HG03558 (cell line): ENCODE data around the gene MADD.
A peak's percentile ranks its signal among the peaks of the same experiment; 100 is the strongest.

ENCODE experiments used
- ATAC-seq: cut with Tn5 transposase; IDR thresholded peaks from one replicate; pipeline ENCODE4 v1.9.1; 2021; ENCODE audit warnings: moderate number of reproducible peaks; ENCODE audit not compliant: unreplicated experiment; ENCODE audit errors: extremely low read depth

The MADD gene

DNA sequence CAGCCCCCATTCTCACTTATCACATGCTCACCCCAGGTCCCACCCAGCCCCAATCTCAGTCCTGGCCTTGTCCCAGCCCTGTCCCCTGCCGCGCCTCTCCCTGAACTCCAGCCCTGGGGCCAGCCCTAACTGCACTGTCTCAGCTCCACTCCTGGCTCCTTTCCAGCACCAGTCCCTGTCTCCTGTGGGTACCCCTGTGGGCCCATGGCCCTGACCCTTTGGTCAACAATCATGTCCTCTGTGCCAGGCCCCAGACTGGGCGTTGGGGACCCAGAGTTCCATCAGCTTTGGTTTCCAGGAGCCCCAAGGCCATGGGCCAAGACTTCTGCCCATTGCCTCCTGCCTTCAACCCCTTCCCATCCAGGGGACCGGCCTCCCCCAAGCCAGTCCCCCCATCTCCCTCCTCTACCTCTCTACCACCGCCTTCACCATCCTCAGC, 107.7 kb downstream of the MADD start:
- no peak for ATAC-seq

DNA sequence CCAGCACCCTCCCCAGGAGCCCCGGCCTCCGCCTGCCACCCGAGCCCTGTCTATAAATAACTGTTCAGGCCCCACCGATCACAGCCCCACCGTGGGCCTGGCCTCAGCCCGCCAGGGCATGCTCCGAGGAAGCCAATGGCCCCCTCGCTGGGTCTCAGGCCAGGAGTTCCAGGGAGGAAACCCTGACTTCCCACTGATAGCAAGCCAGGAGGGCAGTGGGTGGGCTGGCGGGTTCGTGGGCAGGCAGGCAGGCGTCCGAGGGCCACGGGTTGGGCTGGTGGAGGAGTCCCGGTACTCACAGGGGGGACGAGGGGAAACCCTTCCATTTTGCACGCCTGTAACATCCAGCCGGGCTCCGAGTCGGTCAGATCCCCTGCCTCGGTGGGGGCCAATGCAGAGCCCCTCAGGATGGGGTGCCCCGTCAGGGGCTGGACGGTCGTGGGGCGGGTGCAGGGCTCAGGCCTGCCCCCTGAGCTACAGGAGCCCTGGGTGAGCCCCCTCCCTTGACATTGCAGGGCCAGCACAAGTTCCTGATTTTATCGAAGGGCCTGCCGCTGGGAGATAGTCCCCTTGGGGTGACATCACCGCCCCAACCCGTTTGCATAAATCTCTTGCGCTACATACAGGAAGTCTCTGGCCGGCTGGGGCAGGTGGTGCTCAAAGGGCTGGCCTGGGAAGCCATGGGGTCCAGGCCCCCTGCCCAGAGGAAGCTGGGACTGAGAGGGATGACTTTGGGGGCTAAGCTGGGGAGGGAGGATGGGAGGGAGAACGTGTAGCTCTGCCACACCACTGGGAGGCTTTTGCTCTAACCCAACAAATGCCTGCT, 108.3 kb downstream of the MADD start, which contains the start of gene SPI1:
TSS of gene SPI1 (minus strand) at position 538 of the 826 bp plus-strand sequence. CDS start at position 344, 194 bp downstream.
- ATAC-seq = peak; percentile 77

DNA sequence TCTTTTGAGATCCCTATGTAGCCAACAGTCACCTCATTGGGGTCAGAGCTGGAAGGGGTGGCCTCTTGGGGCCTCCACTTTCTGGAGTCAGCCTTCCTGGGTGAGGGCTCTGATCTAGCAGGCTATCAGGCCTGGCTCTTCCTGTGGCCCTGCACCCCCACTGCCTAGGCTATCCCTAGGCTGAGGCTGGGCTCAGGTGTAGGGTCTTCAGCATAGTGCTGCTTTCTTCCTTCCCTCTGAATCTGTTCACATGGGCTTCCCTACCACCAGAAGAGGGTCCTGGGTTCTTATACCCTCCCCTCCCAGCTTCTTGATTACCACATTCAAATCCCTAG, 108.9 kb downstream of the MADD start:
- ATAC-seq = no peak

DNA sequence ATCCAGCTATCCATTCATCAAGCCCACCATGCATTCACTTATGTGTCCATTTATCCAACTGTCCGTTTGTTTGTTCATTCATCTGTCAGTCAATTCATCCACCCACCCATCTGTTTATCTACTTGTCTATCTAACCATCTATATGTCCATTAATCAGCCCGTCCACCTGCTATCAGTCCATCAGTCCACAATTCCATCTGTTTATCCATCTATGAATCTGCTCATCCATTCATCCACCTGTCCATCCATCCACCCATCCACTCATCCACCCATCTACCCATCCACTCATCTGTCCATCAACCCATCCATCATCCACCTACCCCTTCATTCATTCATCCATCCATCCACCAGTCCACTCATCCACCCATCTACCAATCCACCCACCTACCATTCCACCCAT, 109.4 kb downstream of the MADD start:
- no peak for ATAC-seq
